HL-60/S4 treated with phorbol 12-myristate 13-acetate at 8.2 ng/mL for 4 days and 3 days (cell line): ENCODE measurements around the gene CBS.
"Not testable (repeated sequence)": the region's sequence is repeated elsewhere in the genome, so short reads cannot be mapped to it uniquely, and the experiment has no call there.

Source experiments
- in situ Hi-C: fragments of 300-500 bp; cut with MboI; formaldehyde crosslinking; loops from 2 replicates; pipeline ENCODE4 v1.15.0; 2022; ENCODE audit warnings: low sequenced_read_pairs

The CBS gene

GRCh38 chr21:43075170-43076022 lies at the start of gene CBS:
CBS (minus strand) TSS chr21:43075835; CDS start chr21:43072193, 3,642 bp downstream.
- in situ Hi-C loops: not testable (repeated sequence)

GRCh38 chr21:43115956-43116355 lies 40.3 kb upstream of the CBS start:
- in situ Hi-C loops: not testable (repeated sequence)

DNA sequence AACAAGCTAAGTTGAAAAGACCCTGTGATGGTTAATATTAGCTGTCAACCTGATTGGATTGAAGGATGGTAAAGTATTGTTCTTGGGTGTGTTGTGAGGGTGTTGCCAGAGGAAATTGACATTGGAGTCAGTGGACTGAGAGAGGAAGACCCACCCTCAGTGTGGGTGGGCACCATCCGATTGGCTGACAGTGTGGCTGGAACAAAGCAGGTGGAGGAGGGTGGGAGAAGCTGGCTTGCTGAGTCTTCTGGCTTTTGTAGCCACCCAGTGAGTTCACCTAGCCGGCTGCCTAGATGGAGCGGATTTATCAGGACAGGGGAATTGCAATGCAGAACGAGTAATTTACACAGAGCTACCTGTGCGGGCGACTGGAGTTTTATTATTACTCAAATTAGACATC lies 38.8 kb upstream of the CBS start:
- in situ Hi-C loops: not testable (repeated sequence)

- in situ Hi-C loops: not testable (repeated sequence)
These were observed 33.4 kb upstream of the CBS start for GRCh38 chr21:43109006-43109405.

DNA sequence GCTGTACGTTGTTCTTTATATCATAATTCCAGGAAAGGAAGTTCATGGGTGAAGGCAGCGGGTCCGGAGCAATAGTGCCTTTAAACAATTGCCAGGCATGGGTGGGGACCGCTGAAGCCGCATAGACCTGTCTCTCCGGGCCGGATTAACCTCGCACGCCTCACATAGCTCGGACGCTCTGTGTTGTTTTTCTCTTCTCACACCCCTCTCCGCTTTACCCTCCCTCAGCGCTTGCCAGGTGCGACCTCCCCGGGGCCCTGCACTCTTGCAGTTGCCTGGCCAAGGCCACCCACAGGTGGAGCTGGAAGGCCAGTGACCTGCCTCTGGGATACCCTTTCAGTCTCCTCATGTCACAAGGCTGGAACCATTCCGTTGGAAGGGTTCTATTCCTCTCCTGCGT lies 32.5 kb upstream of the CBS start:
- in situ Hi-C loops: not testable (repeated sequence)

DNA sequence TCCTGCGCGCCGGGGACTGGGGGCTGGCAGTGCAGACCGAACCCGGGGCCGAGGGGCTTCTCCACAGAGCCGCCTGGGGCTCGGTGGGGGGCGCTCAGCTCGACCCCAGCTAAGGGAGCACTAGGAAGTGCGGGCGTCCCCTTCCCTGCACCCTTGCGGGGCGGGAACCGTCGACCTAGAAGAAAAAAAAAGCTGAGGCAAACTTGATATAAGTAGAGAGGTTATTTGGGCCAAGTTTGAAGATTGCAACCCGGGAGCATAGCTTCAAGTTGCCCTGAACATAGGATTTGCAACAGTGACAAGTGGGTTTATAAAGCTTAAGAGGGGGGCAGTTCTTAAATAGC lies 32.1 kb upstream of the CBS start:
- in situ Hi-C loops: not testable (repeated sequence)

- in situ Hi-C loops: not testable (repeated sequence)
These were observed 31.5 kb upstream of the CBS start, which contains the start of gene U2AF1 for GRCh38 chr21:43106965-43107793. U2AF1 (minus strand) TSS chr21:43107570; CDS start chr21:43107494, 76 bp downstream.

- in situ Hi-C loops: not testable (repeated sequence)
These were observed 29.0 kb upstream of the CBS start for GRCh38 chr21:43104642-43105041.

DNA sequence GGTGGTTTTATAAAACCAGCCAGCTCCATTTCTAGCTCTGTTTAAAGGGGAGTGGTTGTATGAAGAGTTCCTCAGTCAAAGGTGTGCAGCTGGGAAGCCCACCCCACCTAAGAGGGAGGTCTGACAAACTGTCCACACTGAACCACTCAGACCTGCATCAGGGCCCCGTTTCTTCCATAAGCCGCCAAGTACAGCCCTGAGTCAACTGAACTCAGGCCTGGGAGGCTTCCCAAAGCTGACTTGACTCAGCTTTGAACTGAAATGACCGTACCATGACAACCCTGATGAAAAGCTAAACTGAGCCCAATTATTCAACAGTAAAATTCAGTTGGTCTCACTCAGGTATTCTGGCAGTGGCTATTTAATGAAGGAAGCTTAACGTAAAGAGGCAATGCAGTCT lies 26.6 kb upstream of the CBS start:
- in situ Hi-C loops: not testable (repeated sequence)

- in situ Hi-C loops: not testable (repeated sequence)
These were observed 26.0 kb upstream of the CBS start for GRCh38 chr21:43101676-43102075.

DNA sequence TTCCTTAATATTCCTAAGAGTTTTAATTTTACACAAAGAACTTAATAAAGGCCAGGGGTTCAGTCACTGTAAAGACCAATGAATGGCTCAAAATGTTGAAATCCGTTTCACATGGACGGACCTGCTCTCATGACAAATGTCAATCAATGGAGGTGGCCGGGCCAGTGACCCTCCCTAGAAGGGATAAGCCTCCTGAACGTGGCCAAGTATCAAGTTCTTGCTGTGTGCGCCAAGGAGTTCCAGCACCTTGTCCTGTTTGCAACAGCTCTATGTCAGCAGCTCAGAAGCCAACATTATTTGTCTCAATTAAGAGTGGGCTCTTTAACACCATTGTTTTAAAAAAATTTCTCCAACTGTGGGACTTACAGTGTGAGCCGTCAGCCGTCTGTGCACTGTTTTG lies 25.4 kb upstream of the CBS start:
- in situ Hi-C loops: not testable (repeated sequence)

GRCh38 chr21:43091979-43092614 lies 16.5 kb upstream of the CBS start:
- in situ Hi-C loops: not testable (repeated sequence)

DNA sequence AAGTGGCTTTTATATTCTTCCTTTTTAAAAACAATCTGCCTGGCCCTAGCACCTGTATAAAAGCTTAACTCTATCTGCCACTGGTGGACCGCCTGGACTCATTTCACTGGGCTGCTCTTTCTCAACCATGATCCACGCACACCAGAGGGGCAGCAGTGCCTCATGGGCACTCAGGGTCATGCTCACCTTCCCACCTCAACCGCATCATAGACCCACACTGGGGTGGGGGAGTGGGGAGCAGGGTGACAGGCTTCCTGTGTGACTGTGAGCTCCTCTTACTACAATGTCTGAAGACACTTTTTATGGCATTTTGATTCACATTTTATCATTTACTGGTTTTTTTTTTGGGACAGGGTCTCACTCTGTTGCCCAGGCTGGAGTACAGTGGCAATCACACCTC lies 15.3 kb upstream of the CBS start:
- in situ Hi-C loops: not testable (repeated sequence)

GRCh38 chr21:43089463-43089862 lies 13.8 kb upstream of the CBS start:
- in situ Hi-C loops: not testable (repeated sequence)

- in situ Hi-C loops: not testable (repeated sequence)
These were observed 7.1 kb upstream of the CBS start for GRCh38 chr21:43082587-43083300.

DNA sequence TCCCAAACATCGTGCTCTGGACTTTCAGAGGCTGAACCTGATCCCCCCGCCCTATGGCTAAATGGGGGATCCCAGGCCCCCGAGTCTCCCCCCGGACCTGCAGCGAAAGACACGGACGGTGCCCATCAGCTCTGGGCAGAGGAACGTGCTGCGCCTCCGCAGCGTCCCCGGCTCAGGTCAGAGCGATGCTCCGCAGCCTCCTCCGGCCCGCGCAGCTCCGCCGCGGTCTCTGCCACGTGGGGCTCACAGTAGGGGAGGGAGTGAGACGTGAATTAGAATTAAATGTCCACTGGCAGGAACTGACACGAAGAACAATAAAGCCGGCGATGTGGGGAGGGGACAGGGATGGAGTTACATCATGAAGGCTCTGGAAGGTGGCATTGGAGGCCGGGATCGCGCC lies 1.0 kb upstream of the CBS start:
- in situ Hi-C loops: not testable (repeated sequence)

GRCh38 chr21:43076023-43076637 lies 495 bp upstream of the CBS start:
- in situ Hi-C loops: not testable (repeated sequence)

DNA sequence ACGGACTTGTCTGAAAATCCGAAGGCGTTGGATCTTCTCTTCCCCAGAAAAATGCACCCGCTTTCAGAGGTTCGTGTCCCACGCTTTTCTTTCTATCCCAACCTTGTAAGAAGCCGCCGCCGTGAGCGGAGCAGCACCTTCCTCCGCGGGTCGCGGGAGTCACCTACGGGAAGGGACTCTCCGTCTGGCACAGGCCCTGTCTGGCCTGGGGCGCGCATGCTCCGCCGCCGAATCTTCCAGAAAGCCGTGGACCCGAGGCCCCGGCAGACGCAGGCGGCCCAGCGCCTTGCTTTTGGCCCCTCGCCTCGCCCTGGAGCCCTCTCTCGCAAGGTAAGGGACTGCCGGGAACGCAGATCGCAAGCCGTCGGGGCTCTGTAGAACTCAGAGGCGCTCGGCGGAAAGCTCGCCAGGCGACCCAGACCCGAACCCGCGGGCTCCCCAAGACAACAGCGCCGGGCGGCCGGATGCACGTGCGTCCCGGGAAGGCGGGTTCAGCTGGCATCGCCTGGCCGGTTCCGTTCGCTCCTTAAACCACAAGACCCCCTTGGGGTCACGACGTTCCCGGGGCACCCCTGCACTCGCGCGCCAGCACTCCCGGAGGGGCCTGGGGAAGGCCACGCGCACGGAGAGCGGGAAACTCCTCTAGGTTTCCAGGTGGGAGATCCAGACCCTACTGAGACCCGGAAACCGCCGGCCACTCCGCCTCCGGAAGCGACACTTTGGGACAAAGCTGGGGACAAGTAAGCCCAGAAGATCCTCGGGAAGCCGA lies 1.1 kb downstream of the CBS start:
- in situ Hi-C loops: not testable (repeated sequence)

DNA sequence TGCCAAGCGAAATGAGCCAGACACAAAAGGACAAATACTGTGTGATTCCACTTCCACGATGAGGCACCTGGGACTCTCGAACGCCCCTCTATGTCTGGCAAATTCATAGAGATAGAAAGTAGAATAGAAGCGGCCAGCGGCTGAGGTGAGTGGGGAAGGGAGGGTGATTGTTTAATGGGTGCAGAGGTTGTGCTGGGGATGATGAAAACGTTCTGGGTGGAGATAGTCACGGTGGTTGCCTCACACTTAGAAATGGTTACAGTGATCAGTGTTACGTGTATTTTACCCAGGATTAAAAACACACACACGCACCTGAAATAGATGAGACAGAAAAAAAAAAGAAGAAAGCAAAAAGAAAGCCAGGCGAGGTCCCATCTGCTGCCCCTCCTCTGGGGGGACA lies 2.9 kb downstream of the CBS start:
- in situ Hi-C loops: not testable (repeated sequence)

GRCh38 chr21:43069682-43070081 lies 6.0 kb downstream of the CBS start:
- in situ Hi-C loops: not testable (repeated sequence)
